Endothelial cell of umbilical vein (primary cell): ENCODE results near the gene PACSIN2. TPM values are rescaled to one million over a fixed set of nuclear protein-coding genes. Genes with fewer than 3 reads are reported as not detected.

Experiments used
- BruUV-seq: library from RNA; stranded (reverse); fragments of 400-500 nt; replicated peaks from 2 replicates; lab custom pipeline; 2021; lab: Mats Ljungman, UMichigan
- CTCF ChIA-PET: fragments of 300-600, 350-600 bp; sonication (Branson Sonifier 250); formaldehyde crosslinking; loops from one replicate; lab custom pipeline; 2021; ENCODE audit warnings: antibody characterized with exemption, inconsistent platforms; lab: Charles Lee
- POLR2A ChIA-PET: fragments of 300-600, 350-600 bp; sonication (Branson Sonifier 250); formaldehyde crosslinking; loops from one replicate; lab custom pipeline; 2021; ENCODE audit warnings: antibody characterized with exemption, inconsistent platforms; lab: Charles Lee
- DNase-seq: peaks from one replicate; pipeline ENCODE4 v3.0.0-alpha.2; 2011; ENCODE audit warnings: low read depth, low spot score
- FAIRE-seq: peaks from 2 replicates; lab custom pipeline; 2011; peaks lifted over from hg19 to GRCh38; lab: Jason Lieb, UNC
- H2AFZ ChIP-seq: 2 replicates; pipeline ENCODE4 v1.6.0; 2012; ENCODE audit warnings: low read depth, low read length, control low read depth, inconsistent platforms
- H3K27ac ChIP-seq: 2 replicates; pipeline ENCODE4 v1.5.1; 2011; ENCODE audit warnings: low read depth, mild to moderate bottlenecking, control low read depth, low read length, moderate library complexity; ENCODE audit not compliant: insufficient read depth
- H3K27me3 ChIP-seq, 2 experiments: 2 replicates each; pipeline versions ENCODE4 v1.6.0 to v1.6.1; 2011; ENCODE audit warnings: low read length in 2 of 2, mixed read lengths in 1 of 2; ENCODE audit not compliant: control insufficient read depth in 2 of 2, insufficient read depth in 2 of 2
- H3K36me3 ChIP-seq, 2 experiments: 2 replicates in 1 of 2; 3 replicates in 1 of 2; pipeline ENCODE4 v1.5.1; 2011; ENCODE audit warnings: low read length in 2 of 2, mild to moderate bottlenecking in 1 of 2, moderate library complexity in 1 of 2; ENCODE audit not compliant: control insufficient read depth in 2 of 2, insufficient read depth in 2 of 2; ENCODE audit errors: extremely low read depth in 1 of 2
- H3K4me1 ChIP-seq: 3 replicates; pipeline ENCODE4 v1.5.1; 2011; ENCODE audit warnings: mild to moderate bottlenecking, low read length; ENCODE audit not compliant: control insufficient read depth, insufficient read depth; ENCODE audit errors: extremely low read depth
- H3K4me2 ChIP-seq: 2 replicates; pipeline ENCODE4 v1.6.1; 2011; ENCODE audit warnings: low read length, control low read depth, mixed read lengths; ENCODE audit not compliant: insufficient read depth
- H3K4me3 ChIP-seq, 3 experiments: fragments of 200-600 bp in 1 of 3; sonication (generic), shearing (Covaris generic) in 1 of 3; replicated peaks in 1 of 3; 2 replicates each; pipeline ENCODE4 v1.5.1; 2011 to 2016; ENCODE audit warnings: control low read depth in 3 of 3, low read length in 3 of 3, mild to moderate bottlenecking in 2 of 3, inconsistent platforms in 1 of 3, low read depth in 1 of 3, moderate library complexity in 1 of 3; ENCODE audit not compliant: insufficient read depth in 1 of 3
- H3K79me2 ChIP-seq: 2 replicates; pipeline ENCODE4 v1.6.0; 2012; ENCODE audit warnings: low read length, inconsistent platforms; ENCODE audit not compliant: control insufficient read depth, insufficient read depth
- H3K9ac ChIP-seq: replicated peaks from 2 replicates; pipeline ENCODE3; 2011; ENCODE audit warnings: low read length, control low read depth; ENCODE audit not compliant: insufficient read depth; ENCODE audit errors: extremely low read depth
- H3K9me1 ChIP-seq: replicated peaks from 3 replicates; pipeline ENCODE4 v1.6.0; 2011; ENCODE audit warnings: mild to moderate bottlenecking, low read length; ENCODE audit not compliant: control insufficient read depth, insufficient read depth; ENCODE audit errors: extremely low read depth
- H3K9me3 ChIP-seq: replicated peaks from 2 replicates; pipeline ENCODE4 v1.5.1; 2012; ENCODE audit warnings: low read length, inconsistent platforms; ENCODE audit not compliant: control insufficient read depth, insufficient read depth
- H4K20me1 ChIP-seq: replicated peaks from 2 replicates; pipeline ENCODE3; 2011; ENCODE audit warnings: mild to moderate bottlenecking, low read length; ENCODE audit not compliant: control insufficient read depth, insufficient read depth; ENCODE audit errors: extremely low read depth
- EZH2 ChIP-seq: IDR thresholded peaks from 2 replicates; pipeline ENCODE4 v1.6.1; 2012; ENCODE audit warnings: borderline replicate concordance, low read depth, mild to moderate bottlenecking, moderate library complexity, low read length, inconsistent platforms; ENCODE audit not compliant: severe bottlenecking
- FOS ChIP-seq: IDR thresholded peaks from 2 replicates; pipeline ENCODE4 v1.6.1; 2011; ENCODE audit warnings: mild to moderate bottlenecking, low read length, moderate library complexity, borderline replicate concordance; ENCODE audit not compliant: insufficient read depth
- GATA2 ChIP-seq: IDR thresholded peaks from 2 replicates; pipeline ENCODE4 v1.7.0; 2011; ENCODE audit warnings: low read depth, mild to moderate bottlenecking, moderate library complexity, mixed read lengths, low read length; ENCODE audit not compliant: insufficient read length, insufficient read depth
- JUN ChIP-seq: IDR thresholded peaks from 2 replicates; pipeline ENCODE4 v1.6.1; 2011; ENCODE audit warnings: borderline replicate concordance, low read depth; ENCODE audit not compliant: insufficient read length, insufficient read depth
- MYC ChIP-seq: IDR thresholded peaks from one replicate; pipeline ENCODE4 v1.6.1; 2011; ENCODE audit warnings: mild to moderate bottlenecking, low read depth, low read length
- POLR2A ChIP-seq: IDR thresholded peaks from 2 replicates; pipeline ENCODE4 v1.6.1; 2012; ENCODE audit warnings: low read depth, mild to moderate bottlenecking, control low read depth, low read length
- POLR2AphosphoS5 ChIP-seq: IDR thresholded peaks from 2 replicates; pipeline ENCODE4 v1.6.1; 2012; ENCODE audit warnings: low read depth, mild to moderate bottlenecking, control low read depth, low read length, moderate library complexity; ENCODE audit not compliant: insufficient read depth
- dilution Hi-C: fragments of 300-500 bp; cut with MboI; formaldehyde crosslinking; loops from one replicate; pipeline ENCODE4 v1.15.0; 2019; ENCODE audit warnings: low sequenced_read_pairs; ENCODE audit not compliant: extremely low pct_ligation_motif_present
- intact Hi-C: fragments of 100-400 bp; cut with micrococcal nuclease; formaldehyde crosslinking; loops from one replicate; pipeline ENCODE4 v1.10.0; 2022
- polyA plus RNA-seq, 4 experiments: library from polyadenylated mRNA; depleted of rRNA in 3 of 4; stranded (reverse) in 3 of 4; unstranded in 1 of 4; fragments of >200 nt; gene quantifications; 2 replicates each; pipeline versions ENCODE4 v1.2.1 to v1.2.3, GENCODE V29; 2011 to 2012; ENCODE audit warnings: missing spikeins in 1 of 4
- total RNA-seq: library from RNA; stranded (reverse); gene quantifications from 2 replicates; pipeline ENCODE4 v1.2.3, GENCODE V29; 2021

The PACSIN2 gene
- total and polyA plus RNA-seq, 2 donors (not counting 3 experiments of a cell fraction or from before 2014, with no cell fraction given) = 46.2 to 64.5 TPM

- no peaks in the 10 kb centered on the region for H3K79me2 ChIP-seq
- H2AFZ ChIP-seq = no peak overlapping the region
- no peaks in the 10 kb centered on the region for H3K9me3 ChIP-seq
- H3K4me1 ChIP-seq = no peaks in the 10 kb centered on the region
- H3K4me2 ChIP-seq = no peak overlapping the region
- H3K27me3 ChIP-seq = no peaks in the 10 kb centered on the region
- dilution Hi-C loops = no loop called here
- no peaks in the 10 kb centered on the region for H3K36me3 ChIP-seq
- peak; percentile 43 for FAIRE-seq
- no peak for TF ChIP-seq POLR2AphosphoS5
- no peak for TF ChIP-seq EZH2
- no peak for TF ChIP-seq JUN
- no peak for TF ChIP-seq GATA2
- ChIA-PET CTCF (interaction anchor here (1.3 kb wide), 1 partner anchor 52 kb away, joined by 3 read pairs; no protein-coding TSS in a partner anchor), POLR2A (no interaction called here)
- no peaks in the 10 kb centered on the region for H3K9me1 ChIP-seq
- no peak for DNase-seq
- no peak overlapping the region for H3K9ac ChIP-seq
- no peak overlapping the region for H3K4me3 ChIP-seq
- intact Hi-C loops = loop anchor here (10.0 kb wide), 1 partner anchor 254 kb away; no protein-coding TSS in a partner anchor
- H3K27ac ChIP-seq = no peak overlapping the region
- no peaks in the 10 kb centered on the region for H4K20me1 ChIP-seq
- BruUV-seq = no TSS peak
Measured at GRCh38 chr22:43038325-43038724, 23.4 kb upstream of the PACSIN2 start.

GRCh38 chr22:43036282-43036829, 21.4 kb upstream of the PACSIN2 start:
- intact Hi-C loops = loop anchor here (10.0 kb wide), 1 partner anchor 252 kb away; no protein-coding TSS in a partner anchor
- no peak overlapping the region for H3K9ac ChIP-seq
- no peak overlapping the region for H3K4me2 ChIP-seq
- no peaks in the 10 kb centered on the region for H3K9me3 ChIP-seq
- POLR2A ChIA-PET = no interaction called here
- H3K27ac ChIP-seq = no peak overlapping the region
- no peaks in the 10 kb centered on the region for H3K79me2 ChIP-seq
- H3K9me1 ChIP-seq = no peaks in the 10 kb centered on the region
- H4K20me1 ChIP-seq = no peaks in the 10 kb centered on the region
- no peaks in the 10 kb centered on the region for H3K36me3 ChIP-seq
- no TSS peak for BruUV-seq
- no peak for TF ChIP-seq FOS
- TF ChIP-seq MYC = no peak
- TF ChIP-seq EZH2 = no peak
- peak; percentile 31 for TF ChIP-seq JUN
- TF ChIP-seq POLR2A = no peak
- TF ChIP-seq POLR2AphosphoS5 = peak; percentile 31
- no peaks in the 10 kb centered on the region for H3K4me1 ChIP-seq
- CTCF ChIA-PET = interaction anchor here (0.6 to 1.7 kb wide), 4 partner anchors 14 to 168 kb away, joined by 3 to 6 read pairs (median 4); no protein-coding TSS in a partner anchor
- dilution Hi-C loops = no loop called here
- H3K4me3 ChIP-seq = no peak overlapping the region
- H2AFZ ChIP-seq = no peak overlapping the region
- no peaks in the 10 kb centered on the region for H3K27me3 ChIP-seq
- peak; percentile 81 for DNase-seq
- peak; percentile 80 for FAIRE-seq
